22Rv1 (cell line): Measurements from ENCODE around the gene MAP3K21.

Source experiments
- H3K27ac ChIP-seq: fragments of 450-650 bp; 2 replicates; pipeline ENCODE4 v1.5.1; 2017
- CTCF ChIP-seq: fragments of 450-650 bp; IDR thresholded peaks from 2 replicates; pipeline ENCODE4 v1.5.1; 2017; ENCODE audit warnings: mild to moderate bottlenecking
- ZFX ChIP-seq: fragments of 450-650 bp; IDR thresholded peaks from 2 replicates; pipeline ENCODE4 v1.6.1; 2017; ENCODE audit warnings: antibody characterized with exemption, borderline replicate concordance

The MAP3K21 gene

GRCh38 chr1:233337505-233337904 is 10.0 kb downstream of the MAP3K21 start:
- no peak overlapping the region for H3K27ac ChIP-seq
- TF ChIP-seq ZFX: no peak
- TF ChIP-seq CTCF: no peak

- H3K27ac ChIP-seq: no peak overlapping the region
- no peak for TF ChIP-seq CTCF
- no peak for TF ChIP-seq ZFX
These were observed 10.6 kb downstream of the MAP3K21 start for GRCh38 chr1:233338102-233338501.

GRCh38 chr1:233340031-233340555 is 12.6 kb downstream of the MAP3K21 start:
- no peak overlapping the region for H3K27ac ChIP-seq

GRCh38 chr1:233340966-233341516 is 13.5 kb downstream of the MAP3K21 start:
- H3K27ac ChIP-seq: no peak overlapping the region

More at GRCh38 chr1:233340031-233340555, 12.6 kb downstream of the MAP3K21 start:
- TF ChIP-seq CTCF (no peak), ZFX (no peak)

GRCh38 chr1:233342086-233342485 is 14.6 kb downstream of the MAP3K21 start:
- TF ChIP-seq ZFX (no peak), CTCF (no peak)
- H3K27ac ChIP-seq: no peak overlapping the region

More at GRCh38 chr1:233340966-233341516, 13.5 kb downstream of the MAP3K21 start:
- TF ChIP-seq CTCF (no peak), ZFX (no peak)

GRCh38 chr1:233343262-233343661 is 15.7 kb downstream of the MAP3K21 start:
- H3K27ac ChIP-seq: 0 out of 2 replicates have a peak overlapping the region, but pooled peaks have one; percentile 7
- TF ChIP-seq CTCF: no peak

- TF ChIP-seq CTCF (no peak), ZFX (no peak)
These were observed 19.8 kb downstream of the MAP3K21 start for GRCh38 chr1:233347338-233347737.

More at GRCh38 chr1:233347338-233347737, 19.8 kb downstream of the MAP3K21 start:
- H3K27ac ChIP-seq: no peak overlapping the region
